ENCODE measurements around the gene VSTM4. TPM values are rescaled to one million over a fixed set of nuclear protein-coding genes. Genes with fewer than 3 reads are reported as not detected.

Gene VSTM4
- total RNA-seq, 2 donors from 2014 or later, result 6.9 to 36.0 TPM

DNA sequence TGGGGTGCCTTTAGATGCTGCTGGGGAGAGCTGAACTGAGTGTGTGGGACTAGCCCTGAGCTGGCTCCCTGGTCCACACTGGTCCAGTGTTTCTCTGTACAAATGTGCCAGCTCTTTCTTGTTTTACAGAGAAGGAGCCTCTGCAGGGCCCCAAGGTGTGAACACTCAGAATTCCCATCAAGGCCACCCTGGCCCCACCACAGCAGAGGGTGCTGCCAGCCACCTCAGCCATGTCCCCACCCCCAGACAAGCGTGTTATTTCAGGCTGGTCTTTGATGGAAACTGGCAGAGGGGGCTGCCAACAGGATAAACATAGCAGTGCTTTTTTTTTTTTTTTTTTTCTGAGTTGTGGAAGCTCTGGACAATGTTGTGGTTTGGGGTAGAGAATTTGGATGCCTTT lies 107.2 kb downstream of the VSTM4 start:
- no peak for DNase-seq (ENCODE audit: low spot score)
- WGBS, result 38% methylated on average over 1 of the region's 1 CpG
- H3K4me3 ChIP-seq, result no peak overlapping the region
- H3K27me3 ChIP-seq (replicated peaks; ENCODE audit: insufficient read depth), result no peaks in the 10 kb centered on the region
- no peak overlapping the region for H3K27ac ChIP-seq
- no peak for TF ChIP-seq POLR2AphosphoS5 (IDR thresholded peaks at IDR 0.05)
- TF ChIP-seq, protein P1, sequence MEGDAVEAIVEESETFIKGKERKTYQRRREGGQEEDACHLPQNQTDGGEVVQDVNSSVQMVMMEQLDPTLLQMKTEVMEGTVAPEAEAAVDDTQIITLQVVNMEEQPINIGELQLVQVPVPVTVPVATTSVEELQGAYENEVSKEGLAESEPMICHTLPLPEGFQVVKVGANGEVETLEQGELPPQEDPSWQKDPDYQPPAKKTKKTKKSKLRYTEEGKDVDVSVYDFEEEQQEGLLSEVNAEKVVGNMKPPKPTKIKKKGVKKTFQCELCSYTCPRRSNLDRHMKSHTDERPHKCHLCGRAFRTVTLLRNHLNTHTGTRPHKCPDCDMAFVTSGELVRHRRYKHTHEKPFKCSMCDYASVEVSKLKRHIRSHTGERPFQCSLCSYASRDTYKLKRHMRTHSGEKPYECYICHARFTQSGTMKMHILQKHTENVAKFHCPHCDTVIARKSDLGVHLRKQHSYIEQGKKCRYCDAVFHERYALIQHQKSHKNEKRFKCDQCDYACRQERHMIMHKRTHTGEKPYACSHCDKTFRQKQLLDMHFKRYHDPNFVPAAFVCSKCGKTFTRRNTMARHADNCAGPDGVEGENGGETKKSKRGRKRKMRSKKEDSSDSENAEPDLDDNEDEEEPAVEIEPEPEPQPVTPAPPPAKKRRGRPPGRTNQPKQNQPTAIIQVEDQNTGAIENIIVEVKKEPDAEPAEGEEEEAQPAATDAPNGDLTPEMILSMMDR (IDR thresholded peaks at IDR 0.05), result no peak
- no peak for TF ChIP-seq POLR2A (IDR thresholded peaks at IDR 0.05)
- no peaks in the 10 kb centered on the region for H3K9me3 ChIP-seq
- H3K4me1 ChIP-seq (replicated peaks), result no peaks in the 10 kb centered on the region
- no peaks in the 10 kb centered on the region for H3K36me3 ChIP-seq
- intact Hi-C loops (cut with DNase I), result no loop called here

GRCh38 chr10:49007129-49007528 lies 108.2 kb downstream of the VSTM4 start:
- no peaks in the 10 kb centered on the region for H3K9me3 ChIP-seq
- TF ChIP-seq POLR2AphosphoS5 (IDR thresholded peaks at IDR 0.05) (no peak), POLR2A (IDR thresholded peaks at IDR 0.05) (no peak)
- TF ChIP-seq, protein P1 (IDR thresholded peaks at IDR 0.05), result no peak
- H3K27ac ChIP-seq, result no peak overlapping the region
- no peak overlapping the region for H3K4me3 ChIP-seq
- H3K4me1 ChIP-seq (replicated peaks), result no peaks in the 10 kb centered on the region
- 71% methylated on average over 5 of the region's 5 CpGs for WGBS
- DNase-seq (ENCODE audit: low spot score), result no peak
- no peaks in the 10 kb centered on the region for H3K27me3 ChIP-seq (replicated peaks; ENCODE audit: insufficient read depth)
- no peaks in the 10 kb centered on the region for H3K36me3 ChIP-seq
- intact Hi-C loops (cut with DNase I), result no loop called here

DNA sequence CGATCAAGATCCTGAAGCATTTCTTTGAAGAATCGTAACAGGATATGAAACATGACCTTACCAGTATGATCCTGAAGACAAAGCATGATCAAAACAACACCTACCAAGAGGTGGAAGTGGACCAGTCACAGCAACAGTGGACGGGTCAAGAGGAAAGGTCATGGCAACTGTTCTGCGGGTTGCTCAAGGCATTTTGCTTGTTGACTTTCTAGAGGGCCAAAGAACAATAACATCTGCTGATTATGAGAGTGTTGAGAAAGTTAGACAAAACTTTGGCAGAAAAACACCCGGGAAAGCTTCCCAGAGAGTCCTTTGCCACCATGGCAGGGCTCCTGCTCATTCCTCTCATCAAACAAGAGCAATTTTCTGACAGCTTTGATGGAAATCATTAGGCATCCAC lies 110.1 kb downstream of the VSTM4 start:
- TF ChIP-seq, protein P1 (IDR thresholded peaks at IDR 0.05), result no peak
- TF ChIP-seq POLR2A (IDR thresholded peaks at IDR 0.05) (no peak), POLR2AphosphoS5 (IDR thresholded peaks at IDR 0.05) (no peak)
- intact Hi-C loops (cut with DNase I), result no loop called here
- H3K4me3 ChIP-seq, result no peak overlapping the region
- 76% methylated on average over 5 of the region's 5 CpGs for whole genome bisulfite sequencing
- no peaks in the 10 kb centered on the region for H3K4me1 ChIP-seq (replicated peaks)
- no peak overlapping the region for H3K27ac ChIP-seq
- no peaks in the 10 kb centered on the region for H3K27me3 ChIP-seq (replicated peaks; ENCODE audit: insufficient read depth)
- DNase-seq (ENCODE audit: low spot score), result no peak
- no peaks in the 10 kb centered on the region for H3K9me3 ChIP-seq
- H3K36me3 ChIP-seq, result no peaks in the 10 kb centered on the region

DNA sequence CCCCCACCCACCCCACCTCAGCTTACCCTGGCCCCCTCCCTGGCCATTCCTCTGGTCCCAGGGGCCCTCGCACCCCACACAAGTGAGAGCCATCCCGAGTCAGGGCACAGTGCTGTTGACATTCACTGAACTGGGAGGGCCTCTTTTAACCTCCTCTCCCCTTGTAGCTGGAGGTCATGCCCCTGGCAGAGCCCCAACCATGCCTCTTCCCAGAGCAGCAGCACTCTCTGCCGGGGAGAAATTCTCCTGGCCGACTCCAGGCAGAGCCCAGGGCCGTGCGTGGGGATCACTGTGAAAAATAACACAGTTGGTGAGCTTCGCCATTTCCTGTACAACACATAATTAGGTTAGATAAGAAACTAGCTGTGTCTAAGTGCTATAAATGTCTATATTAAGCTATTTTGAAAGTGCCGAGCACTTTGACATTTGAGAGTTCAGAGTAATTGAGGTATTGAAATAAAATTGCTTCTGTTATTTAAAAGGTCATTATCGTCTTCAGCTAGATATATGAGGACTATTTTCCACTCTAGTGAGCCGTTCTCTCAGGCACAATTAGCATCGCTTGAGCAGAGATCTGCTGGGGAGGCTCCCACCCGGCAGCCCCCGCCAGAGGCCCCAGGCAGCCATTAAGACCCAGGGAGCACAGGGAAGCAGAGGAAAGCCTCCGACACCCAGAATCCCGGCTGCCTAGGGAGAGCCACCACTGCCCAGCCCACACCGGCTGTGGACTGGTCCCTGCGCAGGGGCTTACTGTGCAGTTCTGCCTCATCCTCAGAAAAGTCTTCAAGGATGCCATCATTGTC lies 113.3 kb downstream of the VSTM4 start:
- Histone ChIP-seq H3K36me3 (no peaks in the 10 kb centered on the region), H3K9me3 (no peaks in the 10 kb centered on the region), H3K4me3 (no peak overlapping the region), H3K27me3 (replicated peaks; ENCODE audit: insufficient read depth) (no peaks in the 10 kb centered on the region), H3K27ac (no peak overlapping the region), H3K4me1 (replicated peaks) (no peaks in the 10 kb centered on the region)
- TF ChIP-seq POLR2A (IDR thresholded peaks at IDR 0.05), result no peak
- no peak for TF ChIP-seq POLR2AphosphoS5 (IDR thresholded peaks at IDR 0.05)
- TF ChIP-seq, protein P1 (IDR thresholded peaks at IDR 0.05), result no peak
- WGBS, result 77% methylated on average over 17 of the region's 17 CpGs
- intact Hi-C loops (cut with DNase I), result no loop called here
- DNase-seq (ENCODE audit: low spot score), result no peak

- no peak overlapping the region for H3K27ac ChIP-seq
- 85% methylated on average over 9 of the region's 9 CpGs for WGBS
- TF ChIP-seq, protein P1 (IDR thresholded peaks at IDR 0.05), result no peak
- TF ChIP-seq POLR2A (IDR thresholded peaks at IDR 0.05), result no peak
- no peak for TF ChIP-seq POLR2AphosphoS5 (IDR thresholded peaks at IDR 0.05)
- no peaks in the 10 kb centered on the region for H3K36me3 ChIP-seq
- no peak for DNase-seq (ENCODE audit: low spot score)
- intact Hi-C loops (cut with DNase I), result no loop called here
- H3K9me3 ChIP-seq, result no peaks in the 10 kb centered on the region
- no peak overlapping the region for H3K4me3 ChIP-seq
- no peaks in the 10 kb centered on the region for H3K27me3 ChIP-seq (replicated peaks; ENCODE audit: insufficient read depth)
- H3K4me1 ChIP-seq (replicated peaks), result no peaks in the 10 kb centered on the region
Measured at GRCh38 chr10:49001402-49001801, 113.9 kb downstream of the VSTM4 start.
